ENCODE data around the gene FRMPD4. TPM values are rescaled to one million over a fixed set of nuclear protein-coding genes. Genes with fewer than 3 reads are reported as not detected.

FRMPD4 gene
- total and polyA plus RNA-seq, 2 donors (not counting 3 experiments of a cell fraction or from before 2014, with no cell fraction given), result not detected

- Histone ChIP-seq H3K27me3 (ENCODE audit: control insufficient read depth in 2 of 2, insufficient read depth in 2 of 2, low read length in 2 of 2) (no peaks in the 10 kb centered on the region), H2AFZ (ENCODE audit: low read depth, low read length) (no peak overlapping the region), H3K4me1 (ENCODE audit: control insufficient read depth, extremely low read depth, insufficient read depth, low read length) (no peaks in the 10 kb centered on the region), H3K4me3 (replicated peaks in 1 of 3; ENCODE audit: insufficient read depth in 1 of 3, low read depth in 1 of 3, low read length in 3 of 3) (no peak overlapping the region), H4K20me1 (replicated peaks; ENCODE audit: control insufficient read depth, extremely low read depth, insufficient read depth, low read length) (no peaks in the 10 kb centered on the region), H3K79me2 (ENCODE audit: control insufficient read depth, insufficient read depth, low read length) (no peaks in the 10 kb centered on the region), H3K4me2 (ENCODE audit: insufficient read depth, low read length) (no peak overlapping the region), H3K9me1 (replicated peaks; ENCODE audit: control insufficient read depth, extremely low read depth, insufficient read depth, low read length) (no peaks in the 10 kb centered on the region), H3K36me3 (ENCODE audit: control insufficient read depth in 2 of 2, extremely low read depth in 1 of 2, insufficient read depth in 2 of 2, low read length in 2 of 2) (no peaks in the 10 kb centered on the region), H3K9ac (replicated peaks; ENCODE audit: extremely low read depth, insufficient read depth, low read length) (no peak overlapping the region), H3K27ac (ENCODE audit: insufficient read depth, low read depth, low read length) (no peak overlapping the region), H3K9me3 (replicated peaks; ENCODE audit: control insufficient read depth, insufficient read depth, low read length) (no peaks in the 10 kb centered on the region)
- dilution Hi-C loops (cut with MboI; ENCODE audit: extremely low pct_ligation_motif_present, low sequenced_read_pairs) (no loop called here), intact Hi-C loops (cut with micrococcal nuclease) (no loop called here)
- no peak for TF ChIP-seq CTCF (IDR thresholded peaks at IDR 0.05; ENCODE audit: extremely low read depth in 1 of 2, insufficient read depth in 1 of 2, low read depth in 1 of 2, low read length in 2 of 2)
- no peak for TF ChIP-seq EZH2 (IDR thresholded peaks at IDR 0.05; ENCODE audit: borderline replicate concordance, low read depth, low read length, severe bottlenecking)
- no peak for TF ChIP-seq JUN (IDR thresholded peaks at IDR 0.05; ENCODE audit: borderline replicate concordance, insufficient read depth, insufficient read length, low read depth)
- TF ChIP-seq MYC (IDR thresholded peaks at IDR 0.05; ENCODE audit: low read depth, low read length), result no peak
- no peak for TF ChIP-seq POLR2AphosphoS5 (IDR thresholded peaks at IDR 0.05; ENCODE audit: insufficient read depth, low read depth, low read length)
- TF ChIP-seq GATA2 (IDR thresholded peaks at IDR 0.05; ENCODE audit: insufficient read depth, insufficient read length, low read depth, low read length), result no peak
- TF ChIP-seq, protein P1, sequence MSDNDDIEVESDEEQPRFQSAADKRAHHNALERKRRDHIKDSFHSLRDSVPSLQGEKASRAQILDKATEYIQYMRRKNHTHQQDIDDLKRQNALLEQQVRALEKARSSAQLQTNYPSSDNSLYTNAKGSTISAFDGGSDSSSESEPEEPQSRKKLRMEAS (IDR thresholded peaks at IDR 0.05; ENCODE audit: insufficient read depth, insufficient read length), result no peak
- TF ChIP-seq FOS (IDR thresholded peaks at IDR 0.05; ENCODE audit: borderline replicate concordance, insufficient read depth, low read length), result no peak
- no peak for TF ChIP-seq POLR2A (IDR thresholded peaks at IDR 0.05; ENCODE audit: low read depth, low read length)
- ChIA-PET POLR2A (no interaction called here), CTCF (no interaction called here)
- DNase-seq (ENCODE audit: low read depth, low spot score) (no peak), FAIRE-seq (no peak)
- BruUV-seq (replicated peaks), result no TSS peak
Observed at GRCh38 chrX:12325171-12325570, 186.9 kb downstream of the FRMPD4 start.
